Osteoblast (primary cell): ENCODE results near the gene TNF. TPM values are rescaled to one million over a fixed set of nuclear protein-coding genes. Genes with fewer than 3 reads are reported as not detected.
A peak's percentile ranks its signal among the peaks of the same experiment; 100 is the strongest.

ENCODE experiments used
- DNase-seq: peaks from one replicate; pipeline ENCODE4 v3.0.0; 2011; ENCODE audit warnings: low spot score, mixed read lengths; ENCODE audit not compliant: insufficient read length; ENCODE audit errors: missing footprints
- H2AFZ ChIP-seq: 2 replicates; pipeline ENCODE4 v1.6.0; 2011; ENCODE audit warnings: mild to moderate bottlenecking, low read length
- H3K27ac ChIP-seq: 2 replicates; pipeline ENCODE4 v1.5.1; 2011; ENCODE audit warnings: mild to moderate bottlenecking, low read depth, low read length, moderate library complexity
- H3K27me3 ChIP-seq: 2 replicates; pipeline ENCODE4 v1.6.0; 2012; ENCODE audit warnings: mild to moderate bottlenecking, control low read depth, inconsistent platforms, low read length, moderate library complexity; ENCODE audit not compliant: insufficient read depth
- H3K36me3 ChIP-seq: 2 replicates; pipeline ENCODE4 v1.5.1; 2011; ENCODE audit warnings: mild to moderate bottlenecking, low read length, control low read depth, moderate library complexity; ENCODE audit not compliant: insufficient read depth
- H3K4me1 ChIP-seq: 2 replicates; pipeline ENCODE4 v1.5.1; 2011; ENCODE audit warnings: mild to moderate bottlenecking, low read length, control low read depth, moderate library complexity; ENCODE audit not compliant: insufficient read depth
- H3K4me2 ChIP-seq: 2 replicates; pipeline ENCODE4 v1.6.0; 2011; ENCODE audit warnings: mild to moderate bottlenecking, low read length; ENCODE audit not compliant: insufficient read depth
- H3K4me3 ChIP-seq: fragments of 200-600 bp; sonication (generic); 3 replicates; pipeline ENCODE4 v1.5.1; 2012; ENCODE audit warnings: mild to moderate bottlenecking, low read length, inconsistent platforms; ENCODE audit not compliant: insufficient read depth
- H3K79me2 ChIP-seq: 2 replicates; pipeline ENCODE4 v1.6.0; 2012; ENCODE audit warnings: mild to moderate bottlenecking, low read length, control low read depth, inconsistent platforms; ENCODE audit not compliant: insufficient read depth
- H3K9me3 ChIP-seq: 2 replicates; pipeline ENCODE4 v1.5.1; 2011; ENCODE audit warnings: low read depth, low read length, control low read depth
- H4K20me1 ChIP-seq: 2 replicates; pipeline ENCODE4 v1.6.0; 2012; ENCODE audit warnings: mild to moderate bottlenecking, low read length, control low read depth; ENCODE audit not compliant: insufficient read depth
- CTCF ChIP-seq: IDR thresholded peaks from 2 replicates; pipeline ENCODE4 v1.5.1; 2011; ENCODE audit warnings: mild to moderate bottlenecking, low read depth, low read length, moderate library complexity; ENCODE audit errors: extremely low read depth
- total RNA-seq: library from RNA; depleted of rRNA; stranded (reverse); fragments of >200 nt; gene quantifications from 2 replicates; pipeline ENCODE4 v1.2.3, GENCODE V29; 2012

TNF gene
- total RNA-seq, 1 donor: not detected

- Histone ChIP-seq H3K9me3 (no peaks in the 10 kb centered on the region), H3K36me3 (peaks cover 11% of the 10 kb centered on the region), H3K27me3 (no peaks in the 10 kb centered on the region), H3K27ac (no peak overlapping the region), H3K79me2 (peaks cover 5% of the 10 kb centered on the region), H3K4me2 (no peak overlapping the region), H2AFZ (no peak overlapping the region), H3K4me1 (peaks cover 31% of the 10 kb centered on the region), H3K4me3 (no peak overlapping the region), H4K20me1 (no peaks in the 10 kb centered on the region)
- no peak for TF ChIP-seq CTCF
- no peak for DNase-seq
Observed at GRCh38 chr6:31558318-31558625, 17.1 kb upstream of the TNF start.

GRCh38 chr6:31558631-31559500, 16.5 kb upstream of the TNF start:
- peaks cover 36% of the 10 kb centered on the region for H3K4me1 ChIP-seq
- peak; percentile 65 for DNase-seq

GRCh38 chr6:31559606-31559957, 15.8 kb upstream of the TNF start:
- H3K79me2 ChIP-seq: peaks cover 5% of the 10 kb centered on the region
- H3K4me2 ChIP-seq: peak overlapping the region; percentile 44
- H2AFZ ChIP-seq: no peak overlapping the region
- H3K27ac ChIP-seq: peak overlapping the region; percentile 64
- peaks cover 36% of the 10 kb centered on the region for H3K4me1 ChIP-seq
- no peaks in the 10 kb centered on the region for H3K27me3 ChIP-seq
- TF ChIP-seq CTCF: no peak
- H4K20me1 ChIP-seq: no peaks in the 10 kb centered on the region
- peak; percentile 67 for DNase-seq
- H3K9me3 ChIP-seq: no peaks in the 10 kb centered on the region
- peaks cover 8% of the 10 kb centered on the region for H3K36me3 ChIP-seq
- no peak overlapping the region for H3K4me3 ChIP-seq

More at GRCh38 chr6:31558631-31559500, 16.5 kb upstream of the TNF start:
- H3K4me2 ChIP-seq: peak overlapping the region; percentile 44
- H4K20me1 ChIP-seq: no peaks in the 10 kb centered on the region
- no peak overlapping the region for H3K4me3 ChIP-seq
- H3K9me3 ChIP-seq: no peaks in the 10 kb centered on the region
- H3K79me2 ChIP-seq: peaks cover 5% of the 10 kb centered on the region
- no peak for TF ChIP-seq CTCF
- H3K36me3 ChIP-seq: peaks cover 9% of the 10 kb centered on the region
- H3K27me3 ChIP-seq: no peaks in the 10 kb centered on the region
- peak overlapping the region; percentile 64 for H3K27ac ChIP-seq
- H2AFZ ChIP-seq: no peak overlapping the region

GRCh38 chr6:31559958-31560696, 15.2 kb upstream of the TNF start:
- H4K20me1 ChIP-seq: no peaks in the 10 kb centered on the region

More at GRCh38 chr6:31559958-31560696, 15.2 kb upstream of the TNF start:
- Histone ChIP-seq H2AFZ (no peak overlapping the region), H3K79me2 (peaks cover 5% of the 10 kb centered on the region), H3K36me3 (peaks cover 8% of the 10 kb centered on the region), H3K4me3 (no peak overlapping the region), H3K27me3 (no peaks in the 10 kb centered on the region), H3K4me1 (peaks cover 36% of the 10 kb centered on the region), H3K9me3 (no peaks in the 10 kb centered on the region), H3K4me2 (peak overlapping the region; percentile 44), H3K27ac (peak overlapping the region; percentile 64)
- peak; percentile 83 for DNase-seq
- TF ChIP-seq CTCF: no peak
